NCI-H2107 treated with DMSO at 0.1 percent for 48 hours (cell line): Measurements from ENCODE around the gene BLACAT1.
"Not testable (repeated sequence)": the region's sequence is repeated elsewhere in the genome, so short reads cannot be mapped to it uniquely, and the experiment has no call there.

Experiments
- DNase-seq: peaks from one replicate; lab custom pipeline; 2025; ENCODE audit not compliant: unreplicated experiment; lab: John Stamatoyannopoulos, UW

Gene BLACAT1

DNA sequence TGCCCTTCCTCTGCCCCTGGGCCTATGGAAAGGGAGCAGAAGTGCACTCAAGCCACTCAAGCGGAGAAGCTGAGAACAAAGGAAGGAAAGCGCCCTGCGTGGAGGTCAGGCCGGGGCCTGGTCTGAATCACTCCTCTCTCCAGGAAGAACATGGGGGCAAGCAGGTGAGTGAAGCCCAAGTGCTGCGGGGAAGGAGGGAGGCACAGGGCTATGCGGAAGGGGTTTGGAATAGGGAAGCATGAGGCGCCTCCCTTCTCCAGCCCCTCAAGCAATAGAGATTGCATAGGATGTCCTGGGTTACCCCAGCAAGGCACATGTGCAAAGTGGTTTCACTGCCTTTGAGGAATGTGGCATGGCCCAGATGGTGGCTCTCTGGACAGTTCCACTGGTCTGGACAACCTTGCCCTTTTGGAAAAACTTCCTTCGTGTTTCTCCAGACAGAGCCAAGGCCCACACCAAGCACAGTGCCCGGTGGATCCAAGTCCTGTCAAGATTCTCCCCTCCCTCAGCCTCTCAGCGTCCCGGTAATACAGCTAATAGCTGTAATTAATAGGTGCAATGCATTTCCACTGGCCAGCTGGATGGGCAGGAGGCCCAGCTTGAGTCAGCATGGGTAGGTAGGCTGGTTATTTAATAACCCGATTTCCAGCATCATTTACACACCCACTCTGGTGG, 13.7 kb downstream of the BLACAT1 start:
- DNase-seq, result no peak

DNA sequence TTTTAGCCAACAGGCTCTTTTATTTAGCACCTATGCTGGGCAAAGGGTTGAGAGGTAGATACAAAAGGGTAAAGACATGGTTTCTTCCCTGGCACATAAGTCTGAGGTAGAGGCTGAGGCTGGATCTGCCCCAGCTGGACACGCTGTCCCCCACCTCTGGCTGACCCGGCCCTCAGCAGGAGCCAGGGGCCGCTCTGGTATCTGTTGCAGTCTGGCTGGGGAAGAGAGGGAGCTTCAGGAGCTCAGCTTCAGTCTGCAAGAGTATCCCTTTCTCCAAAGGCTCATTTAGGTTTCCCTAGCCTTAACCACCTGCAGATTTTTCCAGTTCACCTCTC, 14.2 kb downstream of the BLACAT1 start:
- no peak for DNase-seq

DNA sequence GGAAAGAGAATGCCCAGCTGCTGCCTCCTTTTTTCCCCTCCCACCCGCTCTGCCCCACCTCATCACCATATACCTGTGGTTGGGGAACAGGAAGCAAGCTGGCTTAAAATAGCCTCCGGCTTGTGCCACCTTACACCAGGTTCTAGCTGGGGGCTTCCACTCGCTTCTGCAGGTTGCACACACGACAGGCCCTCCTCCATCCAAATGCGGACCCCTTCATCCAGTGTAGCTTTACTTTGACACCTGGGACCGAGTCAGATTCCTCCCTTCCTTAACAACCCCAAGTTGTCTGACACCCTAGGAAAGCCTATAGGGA, 14.6 kb downstream of the BLACAT1 start:
- no peak for DNase-seq

DNA sequence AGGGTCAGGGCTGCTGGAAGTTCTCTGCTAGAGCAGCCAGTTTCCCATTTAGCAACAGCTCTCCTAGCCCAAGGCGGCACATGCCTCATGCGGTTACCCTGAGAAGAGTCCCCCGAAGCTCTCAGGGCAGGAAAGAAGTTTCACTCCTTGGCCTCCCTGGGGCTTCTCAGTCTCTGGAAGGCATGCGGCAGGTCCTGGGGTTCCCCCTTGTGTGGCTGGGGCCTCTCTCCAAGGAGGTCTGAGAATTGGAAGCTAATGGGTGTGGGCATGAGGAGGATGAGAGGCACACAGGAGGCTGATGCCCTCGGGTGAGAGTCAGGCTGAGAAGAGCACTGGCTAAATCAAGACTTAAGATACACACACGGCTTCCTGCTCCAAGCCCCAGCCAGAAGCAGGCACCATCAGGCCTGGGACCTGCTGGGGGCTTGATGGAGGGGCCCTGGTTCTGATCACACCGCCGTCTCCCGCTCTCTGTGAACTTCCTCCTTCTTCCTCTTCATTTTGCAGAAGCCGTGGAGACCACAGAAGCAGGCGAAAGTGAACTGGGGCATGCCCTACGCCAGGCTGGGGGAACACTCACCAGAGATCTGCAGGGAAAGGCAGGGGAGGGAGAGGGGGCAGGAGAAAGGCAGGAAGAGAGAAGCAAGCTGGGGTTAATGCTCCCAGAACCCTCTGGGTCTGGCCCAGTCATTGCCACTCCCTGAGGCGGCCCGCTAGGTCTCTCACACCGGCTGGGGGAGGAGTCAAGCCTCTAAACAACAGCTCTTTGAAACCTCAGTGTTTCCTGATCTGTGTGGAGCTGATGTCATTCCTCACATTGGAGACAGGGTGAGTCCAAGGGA, 15.1 kb downstream of the BLACAT1 start:
- peak; percentile 94 for DNase-seq

DNA sequence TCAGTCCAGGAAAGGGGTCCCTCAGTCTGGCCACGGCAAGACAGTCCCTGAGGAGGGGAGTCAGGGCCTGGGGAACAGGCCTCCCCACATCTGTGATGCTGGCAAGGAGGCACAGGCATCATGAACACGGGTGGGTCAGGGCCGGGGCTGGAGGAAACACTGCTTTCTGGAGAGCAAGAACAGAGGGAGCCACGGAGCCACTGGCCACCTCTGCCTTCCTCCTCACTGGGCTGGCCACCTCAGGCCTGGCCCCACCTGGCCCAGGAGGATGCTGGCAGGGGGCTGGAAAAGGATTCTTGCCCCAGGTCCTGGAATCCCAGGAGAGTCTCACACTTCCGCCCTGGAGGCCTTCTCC, 15.7 kb downstream of the BLACAT1 start:
- no peak for DNase-seq

DNA sequence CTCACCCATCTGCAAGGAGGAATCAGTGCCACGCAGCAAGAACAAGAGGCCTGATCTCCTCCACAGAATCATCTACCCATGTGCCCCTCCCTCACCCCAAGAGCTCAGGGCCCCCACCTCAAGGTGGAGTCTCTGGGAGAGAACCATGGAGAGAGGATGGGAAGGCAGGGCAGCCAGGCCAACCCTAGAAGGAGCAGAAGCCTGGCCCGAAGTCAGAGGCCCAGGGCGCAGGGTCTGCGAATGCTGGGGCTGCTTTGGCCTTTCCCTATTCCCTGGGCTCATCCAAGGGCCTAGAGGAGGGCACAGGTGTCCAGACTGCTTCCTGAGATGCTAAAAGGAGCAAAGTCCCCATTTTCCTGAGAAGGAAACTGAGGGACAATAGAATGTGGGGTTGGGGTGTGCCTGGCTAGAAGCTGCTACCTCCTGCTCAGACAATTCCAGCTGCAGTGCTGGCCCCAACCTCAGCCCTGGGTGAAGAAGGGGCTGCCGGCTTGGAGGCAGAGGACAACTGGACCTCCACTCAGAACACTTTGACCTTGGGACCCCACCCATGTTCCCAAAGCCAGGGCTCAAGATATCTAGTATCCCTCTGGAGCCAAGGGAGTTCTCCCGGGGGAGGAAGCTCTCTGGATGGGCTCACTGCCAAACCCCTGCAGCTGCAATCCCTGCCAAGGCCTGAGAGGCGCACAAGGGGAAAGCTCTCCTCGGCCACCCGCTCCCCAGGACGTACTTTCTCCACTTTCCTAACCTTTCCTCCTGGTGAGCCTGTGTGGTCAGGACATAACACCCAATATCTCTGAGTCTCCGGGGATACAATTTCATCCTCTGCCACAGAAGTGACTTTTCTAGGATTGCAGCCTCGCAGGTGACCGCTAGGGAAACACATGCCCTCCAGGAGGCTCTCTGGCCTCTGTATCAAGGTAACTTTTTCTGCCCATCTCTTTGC, 17.4 kb downstream of the BLACAT1 start:
- peak; percentile 75 for DNase-seq

DNA sequence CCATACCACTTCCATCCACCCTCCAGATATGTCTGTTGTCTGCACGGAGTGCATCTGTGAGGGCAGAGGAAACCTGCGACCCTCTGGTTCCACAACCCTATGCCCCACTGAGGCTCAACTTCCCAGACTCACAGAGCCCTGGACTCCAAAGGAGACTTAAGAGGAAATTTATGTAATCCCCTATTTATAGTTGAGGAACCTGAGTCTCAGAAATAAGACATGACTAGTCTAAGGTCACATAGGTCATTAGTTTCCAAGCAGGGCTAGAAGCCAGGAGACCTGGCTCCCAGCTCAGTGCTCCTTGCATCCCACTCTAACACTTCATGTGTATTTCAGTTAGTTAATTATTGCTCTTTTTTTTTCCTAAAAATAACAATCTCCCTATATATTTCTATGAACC, 18.3 kb downstream of the BLACAT1 start:
- DNase-seq, result no peak

DNA sequence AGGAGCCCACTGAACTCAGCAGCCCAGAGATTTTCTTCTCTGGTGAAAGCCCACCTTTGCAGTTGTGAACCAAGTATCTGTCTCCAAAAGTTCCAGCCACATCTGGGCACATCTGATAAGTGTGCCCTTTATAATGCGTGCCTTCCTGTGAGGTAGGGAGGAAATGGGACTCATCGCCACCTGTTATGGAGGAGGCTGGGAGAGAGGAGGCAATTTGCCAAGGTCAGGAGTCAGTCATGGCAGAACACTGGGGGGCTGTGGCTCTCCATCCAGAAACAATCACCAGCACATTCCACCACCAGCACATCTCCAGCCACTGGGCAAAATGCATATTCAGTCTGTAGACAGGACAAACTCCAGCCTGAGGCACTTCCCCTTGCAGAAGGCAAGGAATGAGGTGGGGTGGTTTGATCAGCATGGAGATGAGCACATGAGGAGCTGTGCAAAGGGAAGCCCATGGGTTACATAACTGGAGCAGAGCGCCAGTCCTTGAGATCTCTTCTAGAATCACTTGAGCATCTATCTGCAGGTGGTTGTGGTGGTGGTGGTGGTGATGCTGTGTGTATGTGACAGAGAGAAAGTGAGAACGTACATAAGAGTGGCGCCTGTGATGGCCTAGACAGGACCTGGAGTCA, 19.0 kb downstream of the BLACAT1 start:
- no peak for DNase-seq

DNA sequence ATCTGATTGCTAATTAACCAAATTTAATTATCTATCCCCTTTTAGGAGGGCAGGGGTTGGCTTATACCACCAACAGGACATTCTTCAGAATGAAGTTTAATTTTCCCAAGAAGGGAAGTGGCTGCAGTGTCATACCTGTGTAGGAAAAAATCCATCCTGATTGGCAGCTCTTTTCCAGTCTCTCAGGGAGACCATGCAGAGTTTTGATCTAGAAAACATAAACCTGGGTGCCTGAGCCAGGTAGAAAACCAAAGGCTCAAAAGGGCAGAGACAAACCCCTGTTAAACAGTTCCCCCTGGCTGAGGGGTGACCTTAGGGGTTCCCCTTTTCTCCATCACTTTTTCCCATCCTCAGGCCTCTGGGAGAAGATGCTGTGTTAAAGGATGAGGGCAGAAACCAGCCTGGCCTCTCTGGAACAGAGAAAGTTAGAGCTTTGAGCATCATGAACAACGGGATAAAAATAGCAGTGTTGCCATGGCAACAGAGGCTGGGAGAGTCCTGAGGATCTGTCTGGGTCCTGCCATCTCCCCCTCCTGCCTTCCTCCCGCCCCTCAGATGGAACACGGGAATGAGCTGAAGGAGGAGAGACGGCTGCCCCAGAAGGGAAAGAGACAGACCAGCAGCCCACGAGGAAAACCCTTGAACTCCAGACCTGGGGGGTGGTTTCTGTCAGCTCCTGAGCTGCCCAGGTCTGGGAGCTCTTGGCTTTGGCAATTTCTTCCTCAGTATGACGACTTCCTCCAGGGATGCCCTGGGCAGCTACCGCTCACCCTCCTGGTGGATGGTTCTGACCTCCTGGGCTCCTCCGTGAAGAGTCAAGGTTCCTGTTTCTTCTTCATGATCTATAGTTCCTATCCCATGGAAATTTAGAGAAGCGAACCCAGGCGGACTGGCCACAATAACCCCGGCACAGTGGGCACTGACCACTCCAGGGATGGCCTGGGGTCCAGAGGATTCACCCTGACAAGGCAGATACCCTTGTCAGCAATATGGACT, 20.0 kb downstream of the BLACAT1 start:
- no peak for DNase-seq

DNA sequence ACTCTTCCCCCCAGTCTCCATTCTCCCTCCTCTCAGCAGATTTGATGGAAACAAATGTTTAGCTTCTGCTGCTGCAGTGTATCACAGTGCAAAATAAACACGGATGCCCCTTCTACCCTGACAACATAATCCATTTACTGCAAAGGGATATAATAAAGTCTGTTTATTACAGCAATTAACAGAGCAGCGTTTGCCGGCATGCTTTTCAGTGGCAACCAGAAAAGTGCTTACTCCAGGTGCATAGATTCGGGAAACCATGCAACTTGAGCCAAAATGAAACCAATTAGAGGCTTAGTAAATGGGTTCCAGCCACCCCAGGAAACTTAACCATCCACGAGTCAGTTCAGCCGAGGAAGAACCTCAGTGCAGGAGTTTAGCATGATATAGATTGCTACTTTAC, 21.1 kb downstream of the BLACAT1 start:
- peak; percentile 89 for DNase-seq

DNA sequence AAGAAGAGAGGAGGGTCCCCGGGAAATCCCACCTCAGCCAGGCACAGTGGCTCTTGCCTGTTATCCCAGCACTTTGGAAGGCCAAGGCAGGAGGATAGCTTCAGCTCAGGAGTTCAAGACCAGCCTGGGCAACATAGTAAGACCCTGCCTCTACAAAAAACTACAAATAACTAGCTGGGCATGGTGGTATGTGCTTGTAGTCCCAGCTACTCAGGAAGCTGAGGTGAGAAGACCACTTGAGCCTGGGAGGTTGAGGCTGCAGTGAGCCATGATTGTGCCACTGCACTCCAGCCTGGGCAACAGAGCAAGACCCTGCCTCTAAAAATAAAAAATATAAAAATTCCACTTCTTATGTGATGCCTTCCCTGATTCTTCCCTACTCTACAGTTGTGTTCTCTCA, 23.2 kb downstream of the BLACAT1 start:
- not testable (repeated sequence) for DNase-seq

DNA sequence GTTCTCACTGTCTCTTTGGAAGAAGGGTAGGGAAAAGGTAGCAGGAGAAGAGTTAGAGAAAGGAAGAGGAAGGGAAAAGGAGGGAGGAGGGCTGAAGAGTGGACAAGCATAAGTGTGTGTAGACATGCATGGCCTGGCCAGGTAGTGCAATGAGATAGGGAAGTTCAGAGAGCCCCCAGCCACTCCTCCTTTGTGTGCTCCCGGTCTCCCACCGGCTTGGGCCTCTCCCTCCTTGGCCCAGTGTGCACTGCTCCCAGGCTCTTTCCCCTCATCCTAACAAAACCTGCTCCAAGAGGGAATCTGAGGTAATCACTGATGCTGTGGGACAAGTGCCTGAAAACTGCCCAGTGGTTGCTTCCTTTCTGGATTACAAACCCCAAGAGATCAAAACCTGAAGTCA, 23.7 kb downstream of the BLACAT1 start:
- no peak for DNase-seq

DNA sequence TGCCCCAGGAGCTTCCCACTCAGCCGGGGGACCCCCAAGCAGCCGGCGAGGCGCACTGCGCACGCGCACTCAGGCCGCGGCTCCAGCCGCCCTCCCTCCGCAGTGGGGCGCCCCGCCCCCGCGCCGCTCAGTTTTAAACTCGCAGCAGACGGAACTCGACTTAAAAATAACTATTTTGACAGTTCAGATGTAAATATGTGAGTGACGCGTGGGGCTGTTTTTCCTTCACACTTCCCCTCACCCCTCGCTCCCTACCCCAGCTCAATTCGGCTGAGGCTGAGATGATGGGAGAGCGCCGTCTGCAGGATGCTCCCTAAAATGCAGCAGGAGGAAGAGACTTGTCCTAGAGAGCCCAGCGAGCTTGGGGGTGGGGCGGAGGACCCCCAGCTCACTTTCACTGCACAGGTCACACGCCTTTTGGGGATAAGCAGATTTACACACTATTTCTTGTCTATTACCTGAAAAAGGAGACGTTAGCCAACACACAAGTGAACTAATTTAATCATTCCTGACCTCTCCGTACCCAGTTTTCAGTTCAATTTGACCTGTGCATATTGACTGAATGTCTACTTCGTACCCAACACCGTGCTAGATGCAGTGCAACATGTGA, 25.0 kb downstream of the BLACAT1 start:
- no peak for DNase-seq

DNA sequence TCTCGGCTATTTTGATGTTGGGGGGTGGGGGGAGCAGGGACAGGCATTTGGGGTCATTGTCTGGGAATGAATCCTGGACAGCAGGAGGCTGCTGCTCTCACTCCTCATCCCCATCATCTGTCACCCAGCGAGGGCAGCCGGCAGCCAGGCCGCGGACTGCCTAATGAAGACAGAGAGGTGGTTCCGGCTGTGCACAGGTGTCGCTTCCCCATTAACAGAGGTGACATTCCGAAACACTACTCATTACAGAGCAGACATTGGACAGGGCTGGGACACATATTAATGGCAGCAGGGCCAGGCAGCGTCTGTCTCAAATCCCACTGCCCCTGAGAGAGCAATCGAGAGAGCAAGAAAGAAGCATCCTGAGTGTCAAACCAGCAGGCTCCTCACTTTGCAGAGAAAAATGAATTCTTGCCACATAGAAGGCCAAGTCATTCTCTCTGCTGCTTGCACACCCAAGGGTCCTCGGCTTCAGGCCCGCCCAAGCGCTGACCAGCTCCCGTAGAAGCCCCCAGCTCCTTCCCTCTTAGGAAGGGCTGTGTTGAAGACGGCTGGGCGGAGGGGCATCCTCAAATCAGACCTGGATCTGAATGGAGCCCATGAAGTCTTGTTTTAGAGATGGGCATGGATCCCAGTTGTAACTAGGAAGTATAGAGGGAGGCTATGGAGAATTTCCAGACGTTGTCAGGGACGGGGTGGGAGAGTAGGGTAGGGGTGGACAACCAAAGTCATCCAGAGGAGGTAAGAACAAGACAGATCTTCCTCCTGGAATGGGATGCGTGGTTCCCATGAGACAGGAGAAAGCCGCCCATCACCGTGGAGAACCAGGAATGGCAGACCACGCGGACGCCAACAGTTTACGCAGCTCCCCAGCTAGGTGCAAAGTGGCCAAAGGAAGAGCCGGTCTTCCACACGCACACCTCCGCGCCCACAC, 25.8 kb downstream of the BLACAT1 start:
- no peak for DNase-seq

DNA sequence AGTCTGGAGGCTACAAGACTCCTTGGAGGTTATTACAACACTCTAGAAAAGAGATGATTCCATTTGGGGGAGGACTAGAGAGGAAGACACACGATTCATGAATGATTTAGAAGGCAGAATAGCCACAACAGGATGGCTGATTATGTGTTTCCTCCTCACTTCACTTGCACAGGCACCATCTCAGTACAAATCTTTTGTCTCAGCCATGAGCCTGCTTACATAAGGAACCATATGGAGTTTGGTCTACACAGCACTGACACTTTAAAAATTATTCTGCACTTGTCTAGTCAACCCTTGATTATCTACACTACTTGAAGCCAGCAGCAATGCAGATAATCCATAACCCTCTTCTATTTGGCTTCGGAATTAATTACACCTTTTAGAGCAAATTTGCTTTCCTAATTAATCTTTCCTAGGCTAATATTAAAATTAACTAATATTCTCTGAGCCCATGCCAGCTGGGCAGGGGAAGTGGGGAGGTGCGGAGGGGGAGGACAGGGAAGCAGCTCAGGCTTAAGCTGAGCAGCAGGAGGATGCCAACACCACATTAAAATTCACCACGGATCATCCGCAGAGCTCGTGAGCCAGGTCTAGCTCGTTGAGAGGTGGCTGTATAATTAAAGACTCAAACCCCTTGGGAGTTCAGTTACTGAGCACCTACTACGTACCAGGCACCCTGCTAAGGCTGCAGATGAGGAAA, 30.8 kb downstream of the BLACAT1 start:
- DNase-seq, result no peak

DNA sequence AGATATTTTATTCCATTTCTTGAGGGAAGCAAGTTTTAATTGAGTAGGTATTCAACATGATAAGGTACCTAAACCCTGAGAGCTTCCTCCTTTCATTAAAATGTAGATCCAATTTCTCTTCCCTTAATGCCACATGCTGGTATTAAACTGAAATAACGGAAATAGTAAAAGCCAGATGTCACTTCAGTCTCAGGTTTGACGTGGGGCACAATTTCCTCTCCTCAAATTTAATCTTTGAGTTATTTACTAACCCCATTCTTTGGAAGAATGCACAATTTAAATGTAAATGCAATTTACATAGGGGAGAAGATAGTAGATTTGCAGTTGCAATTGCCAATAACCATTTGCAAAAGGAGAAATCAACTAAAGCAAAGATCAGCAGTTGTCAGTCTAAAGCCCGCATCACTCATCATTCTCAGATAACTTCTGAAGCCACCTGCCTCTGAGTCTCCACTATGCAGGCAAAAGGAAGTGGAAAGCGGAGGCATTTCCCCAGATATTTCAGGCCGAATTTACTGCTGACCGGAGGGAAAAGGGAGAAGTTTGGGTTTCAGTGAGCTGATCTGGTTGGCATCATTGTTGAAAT, 31.9 kb downstream of the BLACAT1 start:
- DNase-seq, result no peak

DNA sequence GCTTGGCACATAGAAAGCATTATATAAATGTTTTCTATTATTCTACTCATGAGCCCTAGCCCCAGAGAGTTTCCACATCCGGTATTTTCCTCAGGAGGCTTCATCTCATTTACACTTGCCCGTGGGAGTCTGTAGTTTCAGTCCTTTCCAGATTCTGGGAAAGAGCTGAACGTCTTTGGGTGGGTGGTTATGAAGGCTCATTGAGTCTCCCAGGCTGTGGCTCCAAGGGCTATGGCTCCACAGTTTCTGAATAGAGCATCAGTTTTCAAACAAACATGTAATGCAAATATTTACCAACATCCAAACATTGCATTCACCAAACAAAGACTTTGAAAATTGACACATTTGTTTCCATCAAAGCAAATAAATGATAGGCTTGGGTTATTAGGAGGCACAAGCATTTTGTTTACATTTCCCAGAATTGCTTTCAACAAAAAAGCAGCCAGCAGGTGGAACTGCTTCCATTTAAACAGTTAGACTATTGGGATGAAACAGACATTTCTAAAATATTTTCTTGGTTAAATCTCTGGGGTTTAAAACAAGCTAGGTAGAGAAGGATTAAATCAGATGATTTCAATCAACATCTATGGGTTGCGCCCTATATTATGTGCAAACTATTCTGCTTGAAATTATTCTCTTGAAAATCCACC, 32.7 kb downstream of the BLACAT1 start:
- peak; percentile 72 for DNase-seq
